Activated CD8-positive, alpha-beta memory T cell treated with anti-CD3 and anti-CD28 coated beads, Interleukin-2, amount 50 U/mL, for 24 hours (primary cell): ENCODE results near the gene YJEFN3.

Experiments used
- DNase-seq: peaks from one replicate; pipeline ENCODE4 v3.0.0-alpha.2; 2020; ENCODE audit errors: extremely low read depth

Gene YJEFN3

DNA sequence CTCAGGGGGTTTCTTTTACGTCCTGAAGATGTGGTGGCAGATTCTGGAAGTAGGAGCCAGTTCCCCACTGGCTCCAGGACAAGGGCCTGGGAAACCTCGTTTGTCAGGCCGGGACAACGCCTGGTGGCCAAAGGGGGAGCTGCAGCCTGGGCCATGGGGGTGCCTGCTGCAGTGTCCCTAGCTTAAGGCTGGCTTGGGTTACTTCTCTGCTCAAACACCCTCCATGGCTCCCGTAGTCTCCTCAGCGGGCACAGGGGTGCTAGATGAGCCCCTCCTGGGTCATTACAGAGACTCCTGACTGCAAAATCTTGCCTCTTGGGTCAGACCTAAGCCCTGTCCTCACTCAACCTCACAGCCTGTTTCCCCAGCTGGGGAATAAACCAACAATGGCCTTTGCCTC is 24.1 kb downstream of the YJEFN3 start:
- no peak for DNase-seq

DNA sequence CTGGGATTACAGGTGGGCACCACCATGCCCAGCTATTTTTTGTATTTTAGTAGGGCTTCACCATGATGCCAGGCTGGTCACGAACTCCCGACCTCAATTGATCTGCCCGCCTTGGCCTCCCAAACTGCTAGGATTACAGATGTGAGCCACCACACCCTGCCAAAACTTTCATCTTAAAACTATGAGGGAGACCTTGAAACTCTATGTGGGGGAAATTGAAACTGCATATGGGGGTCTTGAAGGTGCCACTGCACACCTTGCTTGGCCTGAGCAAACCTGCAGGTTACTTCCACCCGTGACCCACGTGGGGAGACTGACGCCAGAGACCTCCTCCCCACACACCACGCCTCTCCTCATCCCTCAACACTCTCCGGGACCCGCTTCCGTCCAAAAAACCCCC is 25.0 kb downstream of the YJEFN3 start:
- DNase-seq = no peak

DNA sequence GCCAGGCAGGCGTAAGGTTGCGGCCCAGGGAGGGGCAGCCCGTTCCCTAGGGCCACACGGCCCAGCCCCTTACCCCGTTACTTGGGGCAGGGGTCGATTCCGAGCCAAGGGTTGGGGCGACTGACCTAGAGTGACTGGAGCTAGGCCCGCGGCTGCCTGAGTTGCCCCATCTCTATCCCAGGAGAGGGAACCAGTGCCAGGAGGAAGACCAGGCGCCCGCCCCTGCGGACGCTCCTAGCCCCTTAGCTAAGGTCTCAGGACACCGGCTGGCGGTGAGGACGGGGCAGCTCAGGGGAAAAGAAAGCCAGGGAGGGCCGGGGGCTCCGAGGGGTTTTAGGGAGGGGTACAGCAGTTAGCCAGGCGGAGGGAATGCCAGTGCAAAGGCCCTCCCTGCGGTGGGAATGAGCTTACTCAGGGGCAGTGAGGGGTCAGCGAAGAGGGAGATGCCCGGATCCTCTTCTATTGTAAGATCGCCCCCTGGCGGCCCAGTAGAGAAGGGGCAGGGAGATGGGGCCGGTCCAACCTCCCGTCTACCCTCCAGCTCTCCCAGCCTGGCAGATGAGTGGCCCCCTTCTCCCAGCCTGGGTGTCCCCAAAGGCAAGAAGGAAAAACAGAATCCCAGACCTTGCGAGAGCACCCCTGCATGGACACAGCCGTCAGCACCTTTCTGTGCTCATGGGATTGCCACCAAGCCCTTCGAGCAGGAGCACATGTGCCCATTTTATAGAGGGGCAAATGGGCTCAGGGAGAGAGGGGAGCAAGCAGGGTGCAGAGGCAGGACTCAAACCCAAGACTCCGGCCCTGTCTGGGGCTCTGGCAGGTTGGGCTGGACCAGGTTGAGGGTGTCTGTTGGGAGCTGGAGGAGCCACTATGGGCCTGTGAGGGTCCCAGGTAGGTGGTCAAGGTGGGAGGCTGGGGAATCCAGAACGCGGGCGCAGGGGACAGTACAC is 25.6 kb downstream of the YJEFN3 start:
- peak; percentile 19 for DNase-seq

DNA sequence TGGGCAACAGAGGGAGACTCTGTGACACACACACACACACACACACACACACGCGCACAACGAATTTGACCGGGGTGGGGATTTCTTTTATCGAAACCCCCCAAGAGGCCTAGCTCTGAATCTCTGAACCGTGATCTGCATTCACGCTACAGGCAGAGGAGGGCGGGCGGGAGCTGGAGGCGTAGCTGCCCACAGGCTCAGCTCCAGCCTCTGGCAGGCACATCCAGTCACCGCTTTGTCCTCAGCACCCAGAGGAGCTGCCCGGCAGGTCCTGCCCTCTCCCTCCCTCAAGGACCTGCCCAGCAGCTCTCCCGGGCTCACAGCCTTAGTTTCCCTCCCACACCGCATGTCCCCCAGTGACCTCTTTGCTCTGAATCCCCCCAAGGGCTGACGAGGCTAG is 29.3 kb downstream of the YJEFN3 start:
- no peak for DNase-seq

DNA sequence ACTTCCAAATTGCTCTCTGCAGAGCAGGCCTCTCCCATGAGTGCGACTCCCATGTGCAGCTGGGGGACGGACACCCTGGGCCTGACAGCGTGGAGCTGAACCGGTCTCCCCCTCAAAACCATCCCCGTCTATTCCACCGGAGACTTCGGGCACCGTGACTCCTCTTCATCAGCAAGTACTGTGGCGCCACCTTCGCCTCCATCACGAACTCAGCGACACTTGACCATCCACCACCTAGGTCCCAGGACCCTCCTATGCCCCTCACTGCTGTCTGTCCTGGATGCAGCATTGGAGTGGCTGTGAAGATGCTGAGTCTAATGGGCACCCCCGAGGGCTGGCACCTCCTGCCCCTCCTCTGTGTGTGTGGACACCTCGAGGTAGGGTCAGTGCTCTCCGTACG is 29.9 kb downstream of the YJEFN3 start:
- no peak for DNase-seq

DNA sequence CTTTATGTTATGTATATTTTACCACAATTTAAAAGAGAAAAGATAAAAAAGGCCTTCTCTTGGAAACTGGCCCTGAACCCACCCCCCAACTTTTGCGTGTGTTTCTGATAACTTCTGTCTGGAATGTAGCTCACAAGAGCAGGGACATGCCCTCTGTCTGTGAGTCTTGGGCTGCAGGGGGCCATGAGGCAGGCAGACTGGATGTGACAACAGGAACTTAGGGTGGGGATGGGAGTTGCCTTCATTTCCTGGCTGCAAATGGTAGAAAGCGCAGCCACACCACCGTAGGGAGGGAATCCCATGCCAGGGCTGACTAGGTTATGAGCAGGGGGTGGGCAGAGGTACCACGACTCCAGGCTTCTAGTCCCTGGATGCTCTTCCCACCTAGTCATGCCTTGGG is 31.2 kb downstream of the YJEFN3 start:
- no peak for DNase-seq

DNA sequence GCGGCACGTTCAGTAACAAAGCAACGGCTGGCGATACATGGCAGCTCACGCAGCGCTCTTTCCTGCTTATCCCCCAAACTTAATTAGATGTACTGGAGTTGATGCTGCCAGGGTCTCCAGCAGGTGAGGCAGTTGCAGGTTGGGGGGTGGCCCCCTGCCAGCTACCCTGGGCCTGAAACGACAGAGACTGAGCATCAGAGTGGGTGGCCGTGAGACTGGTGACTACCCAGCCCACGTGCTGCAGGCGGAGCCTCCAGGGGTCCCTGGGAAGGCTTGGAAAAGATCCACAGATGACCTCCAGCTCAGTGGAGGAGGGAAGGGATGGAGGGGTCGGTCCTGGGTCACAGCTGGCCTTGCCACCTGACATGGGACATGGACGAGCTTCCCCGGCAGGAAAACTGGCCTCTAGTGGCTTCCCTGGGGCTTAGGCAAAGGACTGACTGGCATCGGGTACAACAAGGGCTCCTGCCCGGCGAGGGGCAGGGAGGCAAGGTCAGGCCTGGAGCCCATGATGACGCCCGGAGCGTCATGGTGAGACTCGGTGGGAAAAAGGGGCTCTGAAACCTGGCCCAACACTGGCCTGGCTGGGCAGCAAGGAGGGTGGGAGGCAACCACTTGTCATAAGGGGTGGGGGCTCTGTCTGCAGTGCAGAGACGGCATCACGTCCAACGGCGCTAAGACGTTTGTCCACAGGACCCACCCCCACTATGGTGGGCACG is 33.4 kb downstream of the YJEFN3 start:
- no peak for DNase-seq

DNA sequence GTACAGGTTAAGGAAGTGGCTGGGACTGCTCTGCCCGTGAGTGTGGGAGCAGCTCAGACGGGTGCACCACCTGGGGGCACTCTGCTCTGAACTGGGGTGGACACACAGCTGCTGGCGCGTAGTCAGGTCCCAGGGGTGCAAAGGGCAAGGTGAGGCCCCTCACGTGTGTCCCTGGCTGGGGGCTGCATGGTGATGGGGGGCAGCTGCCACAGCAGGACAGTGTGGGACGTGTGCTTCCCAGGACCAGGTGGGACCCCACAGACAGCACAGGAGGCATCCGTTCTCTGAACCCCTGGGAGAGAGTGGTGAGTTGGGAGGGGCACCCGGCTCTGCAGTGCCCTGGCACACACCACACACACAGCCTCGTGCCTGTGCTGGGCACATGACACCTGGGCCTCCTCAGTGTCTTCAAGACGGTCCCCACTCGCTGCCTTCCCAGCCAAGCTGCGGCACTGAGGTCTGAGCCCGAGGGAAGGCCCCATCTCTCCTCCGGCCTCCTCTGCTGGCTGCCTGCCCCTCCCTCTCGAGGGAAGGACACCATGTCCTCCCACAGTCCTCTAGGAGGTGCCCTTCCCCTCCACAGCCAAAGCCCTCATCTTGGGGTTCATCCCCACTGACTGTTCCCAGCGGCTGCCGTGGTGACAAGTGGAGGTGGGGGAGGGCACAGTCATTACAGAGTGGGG is 34.1 kb downstream of the YJEFN3 start:
- DNase-seq = no peak

DNA sequence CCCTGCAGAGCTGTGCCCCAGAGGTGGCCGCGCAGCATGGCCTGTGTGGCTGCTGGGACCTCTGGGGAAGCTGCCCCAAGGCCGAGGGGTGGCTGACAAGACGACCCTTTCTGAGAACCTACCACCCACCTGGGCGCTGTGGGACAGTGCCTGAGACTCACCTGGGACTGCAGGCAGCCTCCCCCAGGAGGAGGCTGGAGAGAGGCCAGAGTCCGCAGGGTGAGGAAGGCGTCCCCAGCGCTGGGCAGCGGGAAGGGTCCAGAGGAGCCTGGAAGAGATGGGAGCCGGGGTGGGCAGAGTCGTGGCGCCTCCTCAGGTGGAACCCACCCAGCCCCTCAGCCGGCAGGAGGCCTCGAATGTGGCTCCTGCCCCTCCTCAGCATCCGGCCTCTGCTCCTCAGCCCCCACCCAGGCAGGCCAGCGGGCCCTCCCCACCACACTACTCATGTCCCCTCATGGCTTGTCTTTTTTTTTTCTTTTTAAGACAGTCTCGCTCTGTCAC is 34.7 kb downstream of the YJEFN3 start:
- no peak for DNase-seq

DNA sequence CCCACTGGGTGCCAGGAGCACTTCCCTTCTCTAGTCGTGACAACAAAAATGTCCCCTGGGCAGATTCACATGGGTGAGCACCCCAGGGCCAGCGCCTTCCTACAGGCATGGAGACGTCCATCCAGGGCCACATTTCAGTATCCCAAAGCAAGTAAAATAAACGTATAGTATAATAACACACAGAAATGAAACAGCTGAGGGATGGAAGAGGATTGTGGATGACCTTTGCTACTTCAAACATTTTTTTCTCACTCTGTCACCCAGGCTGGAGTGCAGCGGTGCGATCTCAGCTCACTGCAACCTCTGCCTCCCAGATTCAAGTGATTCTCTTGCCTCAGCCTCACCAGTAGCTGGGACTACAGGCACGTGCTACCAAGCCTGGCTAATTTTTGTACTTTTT is 37.6 kb downstream of the YJEFN3 start:
- no peak for DNase-seq

DNA sequence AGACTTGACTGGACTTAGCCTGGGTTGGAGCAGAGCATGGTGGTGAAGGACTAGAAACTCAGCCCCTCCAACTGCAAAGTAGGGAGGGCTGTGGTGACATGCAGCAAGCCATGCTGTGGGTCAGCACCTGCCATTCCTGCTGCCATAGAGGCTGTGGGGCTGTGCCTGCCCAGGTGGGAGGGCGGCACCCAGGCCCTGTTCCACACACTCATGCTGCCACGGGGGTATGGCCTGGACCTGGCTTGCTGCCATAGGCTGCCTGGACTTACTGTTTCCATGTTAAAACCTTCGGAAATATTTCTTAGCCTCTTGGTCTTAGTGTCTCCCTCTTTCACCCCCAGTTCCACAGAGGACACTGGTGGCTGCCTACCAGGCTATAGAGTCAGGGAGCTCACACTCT is 38.7 kb downstream of the YJEFN3 start:
- DNase-seq = no peak

DNA sequence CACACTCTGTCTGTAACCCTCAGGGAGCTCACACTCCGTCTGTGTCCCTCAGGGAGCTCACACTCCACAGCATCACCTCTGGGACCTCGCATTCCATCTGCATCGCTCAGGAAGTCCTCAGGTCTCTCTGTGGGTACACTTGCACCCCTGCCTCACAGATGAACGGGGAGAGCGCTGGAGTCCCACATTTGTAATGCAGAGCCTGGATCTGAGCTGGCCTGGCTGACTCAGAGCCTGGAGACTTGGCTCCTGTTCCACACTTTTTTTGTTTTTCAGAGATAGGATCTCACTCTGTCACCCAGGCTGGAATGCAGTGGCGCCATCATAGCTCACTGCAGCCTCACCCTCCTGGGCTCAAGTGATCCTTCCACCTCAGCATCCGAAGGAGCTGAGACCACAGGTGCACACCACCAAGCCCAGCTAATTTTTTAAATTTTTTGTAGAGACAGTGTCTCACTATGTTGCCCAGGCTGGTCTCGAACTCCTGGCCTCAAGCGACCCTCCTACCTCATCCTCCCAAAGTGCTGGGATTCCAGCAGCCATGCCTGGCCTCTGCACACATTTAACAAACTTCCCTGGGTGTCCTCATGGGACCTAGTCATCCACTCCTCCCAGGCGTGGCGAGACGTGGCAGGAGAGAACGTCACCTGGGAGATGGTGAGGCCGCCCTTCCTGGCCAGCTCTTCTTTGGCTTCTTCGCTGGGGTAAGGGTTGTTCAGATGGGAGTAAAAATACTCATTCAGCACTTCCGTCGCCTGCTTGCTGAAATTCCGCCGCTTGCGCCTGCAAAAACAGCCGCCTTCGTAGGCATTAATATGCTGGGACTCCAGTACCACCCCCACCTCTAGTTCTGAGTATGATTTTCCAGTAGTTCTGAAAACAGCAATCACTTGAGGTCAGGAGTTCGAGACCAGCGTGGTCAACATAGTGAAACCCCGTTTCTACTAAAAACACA is 40.4 kb downstream of the YJEFN3 start:
- DNase-seq = no peak

DNA sequence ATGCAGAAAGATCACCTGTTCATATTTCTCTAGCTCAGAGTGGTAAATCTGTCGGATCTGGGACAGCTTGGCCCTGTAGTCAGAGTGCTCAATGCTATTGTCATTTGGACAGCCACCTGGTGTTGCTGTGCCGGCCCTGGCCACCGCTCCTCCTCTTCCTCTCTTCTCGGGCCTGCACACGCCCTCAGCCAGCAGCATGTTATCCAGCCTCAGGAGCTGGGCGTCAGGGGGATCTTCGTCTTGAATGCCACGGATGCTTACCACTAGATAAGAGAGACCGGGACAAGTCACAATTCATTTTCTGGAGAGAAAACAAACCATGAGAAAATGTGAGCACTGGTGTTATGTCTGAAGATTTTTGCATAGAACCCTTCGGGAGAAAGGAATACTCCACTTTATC is 41.9 kb downstream of the YJEFN3 start:
- DNase-seq = no peak

DNA sequence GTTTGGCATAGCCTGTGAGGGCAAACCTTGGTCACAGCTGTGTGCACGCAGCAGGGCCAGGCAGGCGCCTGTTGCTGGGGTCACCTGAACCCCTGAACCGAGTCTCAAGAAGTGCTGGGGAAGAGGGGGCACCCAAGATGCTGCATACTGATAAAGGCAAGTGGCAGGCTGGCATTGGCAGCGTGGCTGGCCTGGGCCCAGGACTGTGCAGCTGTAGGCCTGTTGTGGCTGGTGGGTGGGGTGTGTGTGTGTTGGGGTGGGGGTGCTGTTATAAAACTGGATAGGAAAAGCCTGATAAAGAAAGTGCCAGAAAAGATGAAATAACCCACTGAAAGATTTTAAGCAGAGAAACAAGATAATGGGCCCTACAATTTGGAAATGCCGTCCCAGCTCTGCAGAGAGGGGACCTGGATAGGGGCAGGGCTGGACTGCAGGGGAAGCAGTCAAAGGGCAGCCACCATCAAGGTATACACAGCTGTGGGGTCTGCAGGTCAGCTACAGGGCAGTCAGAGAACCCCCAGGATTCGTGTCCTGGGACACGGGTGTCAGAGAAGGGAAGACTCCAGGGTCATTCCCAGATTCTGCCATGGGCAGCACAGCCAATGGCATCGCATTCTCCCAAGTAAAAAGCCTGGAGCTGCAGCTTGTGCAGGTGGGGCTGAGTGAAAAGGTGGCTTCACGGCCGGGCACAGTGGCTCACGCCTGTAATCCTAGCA is 42.5 kb downstream of the YJEFN3 start:
- DNase-seq = no peak

DNA sequence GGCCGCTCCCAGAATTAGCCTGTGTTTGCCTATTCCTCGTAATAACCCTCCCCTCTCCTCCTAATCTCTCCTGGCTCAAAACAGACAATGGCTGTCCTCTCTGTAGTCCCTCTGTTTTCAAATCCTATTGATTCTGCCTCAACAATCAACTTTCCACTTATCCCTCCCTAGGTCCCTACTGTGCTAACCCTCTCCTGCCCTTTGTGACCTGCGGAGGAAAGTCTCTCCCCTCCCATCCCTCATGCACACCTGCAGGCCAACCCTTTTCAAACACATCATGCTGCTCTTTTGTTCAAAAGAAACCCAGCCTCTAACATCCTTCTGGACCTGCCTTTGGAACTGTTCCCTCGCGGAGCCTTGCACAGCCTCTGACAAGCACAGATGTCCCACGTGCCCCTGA is 46.7 kb downstream of the YJEFN3 start:
- DNase-seq = no peak

DNA sequence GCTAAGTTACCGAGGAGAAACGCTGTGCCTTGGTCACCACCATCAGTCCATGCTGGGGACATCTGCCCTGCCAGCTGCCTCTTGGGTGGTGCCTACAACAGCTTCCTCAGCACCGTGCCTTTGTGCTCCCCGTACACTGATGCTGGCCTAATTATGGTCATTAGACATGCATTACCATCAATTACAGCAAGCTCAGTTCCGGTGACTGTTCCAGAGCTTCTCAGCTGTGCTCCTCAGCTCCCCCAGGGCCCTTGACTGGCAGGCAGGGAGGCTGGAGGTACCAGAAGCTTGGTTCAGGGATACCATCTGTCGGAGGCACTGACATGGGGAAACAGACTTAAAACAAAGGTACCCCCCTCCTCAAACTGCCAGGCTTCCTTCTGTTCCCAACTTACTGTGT is 49.5 kb downstream of the YJEFN3 start:
- no peak for DNase-seq

DNA sequence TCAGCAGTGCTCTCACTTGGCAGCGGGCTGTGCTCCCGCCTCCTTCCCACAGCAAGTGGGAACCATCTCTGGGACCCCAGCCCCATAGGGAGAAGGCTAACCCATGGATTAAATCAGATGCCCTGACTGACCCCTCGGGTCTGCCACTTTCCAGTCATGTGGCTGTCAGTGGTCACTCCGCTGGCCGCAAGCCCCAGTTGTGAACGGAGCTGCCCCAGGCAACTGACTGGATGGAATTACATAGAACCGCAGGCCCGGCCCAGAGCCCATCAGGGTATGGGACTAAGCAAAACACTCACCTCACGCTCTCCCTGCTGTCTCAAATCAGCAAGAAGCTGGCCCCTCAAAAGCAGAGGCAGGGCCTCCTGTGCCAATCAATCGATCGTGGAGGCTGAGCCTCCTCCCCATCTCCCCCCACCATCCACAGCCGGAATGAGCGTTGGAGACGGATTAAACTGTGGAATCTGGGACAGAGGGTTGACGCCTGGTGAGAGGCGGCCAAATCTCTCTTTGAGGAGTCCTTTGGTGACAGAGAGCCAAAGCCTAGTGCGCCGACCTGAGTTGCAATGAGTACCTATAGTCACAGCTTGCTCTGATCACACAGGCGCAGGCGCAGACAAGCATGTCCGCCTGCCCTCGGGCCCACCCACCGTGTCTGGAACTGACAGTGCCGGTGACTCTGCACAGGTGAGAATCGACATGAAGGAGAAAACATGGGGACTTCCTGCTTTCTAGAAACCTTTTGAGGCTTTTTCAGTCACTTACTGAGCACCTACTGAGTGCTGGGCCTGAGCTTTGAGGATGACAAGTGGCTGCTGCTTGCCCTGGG is 51.0 kb downstream of the YJEFN3 start:
- DNase-seq = no peak

DNA sequence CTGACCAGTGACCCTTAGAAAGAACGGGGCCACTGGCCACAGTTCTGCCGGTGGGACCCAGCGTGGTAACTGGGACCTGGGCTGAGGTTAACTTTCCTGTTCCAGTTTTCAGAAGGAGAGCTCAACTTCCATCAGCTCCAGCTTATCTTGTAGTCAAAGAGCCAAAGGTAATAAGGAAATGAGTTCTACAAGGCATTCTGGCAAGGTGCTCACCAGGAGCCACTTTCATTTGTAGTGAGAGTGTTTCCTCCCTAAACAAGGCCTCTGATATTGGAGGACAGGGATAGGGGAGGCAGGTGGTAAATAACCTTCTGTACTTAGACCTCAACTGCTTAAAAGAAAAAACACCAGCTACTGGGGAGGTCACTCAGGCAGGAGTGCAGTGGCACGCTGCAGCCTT is 51.7 kb downstream of the YJEFN3 start:
- no peak for DNase-seq

DNA sequence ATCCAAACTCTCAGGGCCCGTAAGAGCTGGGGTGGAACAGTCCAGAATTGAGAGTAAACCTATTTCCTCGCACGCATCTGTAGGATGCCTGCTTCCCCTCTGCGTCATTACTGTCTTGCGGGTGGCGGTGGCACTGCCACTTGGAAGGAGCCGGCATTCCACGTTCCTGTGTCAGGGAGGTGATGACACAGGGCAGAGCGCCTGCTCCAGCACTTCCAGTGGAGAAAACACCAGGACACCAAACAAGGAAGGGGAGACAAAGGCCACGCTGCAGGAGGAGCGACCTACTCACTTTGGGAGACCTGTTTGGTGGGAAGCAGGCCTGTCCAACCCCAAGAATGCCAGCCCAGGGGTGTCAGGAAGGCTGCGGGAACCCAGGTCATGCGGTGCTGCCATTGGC is 52.7 kb downstream of the YJEFN3 start:
- DNase-seq = no peak

DNA sequence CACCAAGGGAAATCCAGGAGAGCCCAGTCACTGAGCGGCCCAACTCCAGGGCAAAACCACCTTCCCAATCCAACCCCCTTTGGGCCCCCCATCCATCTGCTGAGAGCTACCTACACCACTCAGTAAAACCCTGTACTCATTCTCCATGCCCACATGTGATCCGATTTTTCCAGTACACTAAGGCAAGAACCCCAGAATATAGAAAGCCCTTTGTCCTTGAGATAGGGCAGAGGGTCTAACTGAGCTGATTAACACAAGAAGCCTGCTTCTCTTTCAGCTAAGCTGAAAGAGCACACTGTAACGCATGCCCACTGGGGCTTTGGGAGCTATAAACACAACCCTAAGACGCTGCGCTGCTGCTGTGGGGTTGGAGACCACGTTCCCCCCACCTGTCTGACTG is 53.8 kb downstream of the YJEFN3 start:
- DNase-seq = no peak
